ENCODE measurements around the gene CEMIP. TPM values are rescaled to one million over a fixed set of nuclear protein-coding genes. Genes with fewer than 3 reads are reported as not detected.

CEMIP gene
- total RNA-seq, 2 donors from 2014 or later, result 1.6 TPM; not detected in 1

GRCh38 chr15:80989518-80990478 is 210.6 kb downstream of the CEMIP start, which contains the start of gene MESD:
Gene MESD (minus strand): TSS chr15:80989819. CDS start chr15:80989791, 28 bp downstream.
- peak; percentile 98 for ATAC-seq
- H3K27ac ChIP-seq, result peak within 1 kb of the TSS; percentile 83 to 91 (median 88)
- intact Hi-C loops (cut with DNase I), result loop anchor here (10.0 kb wide), 1 partner anchor 275 kb away; no protein-coding TSS in a partner anchor
- peak; percentile 97 to 99 (median 99) for DNase-seq
- H3K36me3 ChIP-seq (replicated peaks in 1 of 2; ENCODE audit: insufficient read depth in 1 of 2, low read depth in 2 of 2), result no peaks in the 10 kb centered on the region
- no peaks in the 10 kb centered on the region for H3K9me3 ChIP-seq
- H3K27me3 ChIP-seq, result no peaks in the 10 kb centered on the region
- peaks cover 45% of the 10 kb centered on the region for H3K4me1 ChIP-seq
- WGBS, 2 donors, result 0% methylated on average over 18 to 63 of the region's 63 CpGs
- TF ChIP-seq, protein P1, sequence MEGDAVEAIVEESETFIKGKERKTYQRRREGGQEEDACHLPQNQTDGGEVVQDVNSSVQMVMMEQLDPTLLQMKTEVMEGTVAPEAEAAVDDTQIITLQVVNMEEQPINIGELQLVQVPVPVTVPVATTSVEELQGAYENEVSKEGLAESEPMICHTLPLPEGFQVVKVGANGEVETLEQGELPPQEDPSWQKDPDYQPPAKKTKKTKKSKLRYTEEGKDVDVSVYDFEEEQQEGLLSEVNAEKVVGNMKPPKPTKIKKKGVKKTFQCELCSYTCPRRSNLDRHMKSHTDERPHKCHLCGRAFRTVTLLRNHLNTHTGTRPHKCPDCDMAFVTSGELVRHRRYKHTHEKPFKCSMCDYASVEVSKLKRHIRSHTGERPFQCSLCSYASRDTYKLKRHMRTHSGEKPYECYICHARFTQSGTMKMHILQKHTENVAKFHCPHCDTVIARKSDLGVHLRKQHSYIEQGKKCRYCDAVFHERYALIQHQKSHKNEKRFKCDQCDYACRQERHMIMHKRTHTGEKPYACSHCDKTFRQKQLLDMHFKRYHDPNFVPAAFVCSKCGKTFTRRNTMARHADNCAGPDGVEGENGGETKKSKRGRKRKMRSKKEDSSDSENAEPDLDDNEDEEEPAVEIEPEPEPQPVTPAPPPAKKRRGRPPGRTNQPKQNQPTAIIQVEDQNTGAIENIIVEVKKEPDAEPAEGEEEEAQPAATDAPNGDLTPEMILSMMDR (IDR thresholded peaks at IDR 0.05), result no peak
- peak; percentile 88 to 94 (median 93) for TF ChIP-seq POLR2A (IDR thresholded peaks at IDR 0.05)
- peak within 1 kb of the TSS; percentile 92 to 94 for H3K4me3 ChIP-seq

GRCh38 chr15:80990955-80991354 is 211.8 kb downstream of the CEMIP start:
- H3K27ac ChIP-seq, result peak overlapping the region in 3 of 4 donors; percentile 87 to 91 (median 89)
- no peaks in the 10 kb centered on the region for H3K36me3 ChIP-seq (replicated peaks in 1 of 2; ENCODE audit: insufficient read depth in 1 of 2, low read depth in 2 of 2)
- ATAC-seq, result no peak
- intact Hi-C loops (cut with DNase I), result no loop called here
- no peaks in the 10 kb centered on the region for H3K9me3 ChIP-seq
- peaks cover 45% of the 10 kb centered on the region for H3K4me1 ChIP-seq
- no peak for DNase-seq
- WGBS, 2 donors, result 85 to 88% methylated on average over 1 of the region's 1 CpG
- H3K4me3 ChIP-seq, result no peak overlapping the region
- no peak for TF ChIP-seq POLR2A (IDR thresholded peaks at IDR 0.05)
- no peaks in the 10 kb centered on the region for H3K27me3 ChIP-seq

- H3K36me3 ChIP-seq (replicated peaks in 1 of 2; ENCODE audit: insufficient read depth in 1 of 2, low read depth in 2 of 2), result no peaks in the 10 kb centered on the region
- H3K27me3 ChIP-seq, result no peaks in the 10 kb centered on the region
- intact Hi-C loops (cut with DNase I), result no loop called here
- DNase-seq, result peak; percentile 44 to 75 (median 64)
- 62 to 66% methylated on average over 5 of the region's 5 CpGs for WGBS, 2 donors
- TF ChIP-seq POLR2A (IDR thresholded peaks at IDR 0.05), result no peak
- TF ChIP-seq, protein P1 (IDR thresholded peaks at IDR 0.05), result peak in 1 of 7 experiments; percentile 30
- no peaks in the 10 kb centered on the region for H3K9me3 ChIP-seq
- H3K4me3 ChIP-seq, result no peak overlapping the region
- peaks cover 43% of the 10 kb centered on the region for H3K4me1 ChIP-seq
- peak overlapping the region in 3 of 4 donors; percentile 87 to 91 (median 89) for H3K27ac ChIP-seq
- peak; percentile 21 for ATAC-seq
Measured at GRCh38 chr15:80991421-80991820, 212.3 kb downstream of the CEMIP start.

DNA sequence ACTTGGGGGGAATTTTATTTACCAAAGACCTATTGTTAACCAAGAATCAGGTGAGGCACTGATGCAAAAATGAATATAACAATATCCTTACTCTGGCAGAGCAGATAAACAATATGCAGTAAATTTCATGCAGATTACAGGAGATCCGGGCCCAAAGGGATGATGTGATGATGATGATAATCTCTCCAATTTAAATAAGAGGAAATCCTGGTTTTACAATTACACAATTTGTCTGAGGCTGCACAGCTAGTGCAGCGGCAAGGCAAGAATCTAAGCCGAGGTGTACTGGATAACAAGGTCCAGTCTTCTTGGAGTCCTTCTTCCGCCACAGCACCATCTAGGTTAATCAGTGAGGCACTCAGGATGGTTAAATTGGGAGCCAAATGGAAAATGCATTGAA is 212.8 kb downstream of the CEMIP start:
- intact Hi-C loops (cut with DNase I), result no loop called here
- Histone ChIP-seq H3K27me3 (no peaks in the 10 kb centered on the region), H3K4me1 (peaks cover 37% of the 10 kb centered on the region), H3K9me3 (no peaks in the 10 kb centered on the region), H3K4me3 (no peak overlapping the region), H3K36me3 (replicated peaks in 1 of 2; ENCODE audit: insufficient read depth in 1 of 2, low read depth in 2 of 2) (no peaks in the 10 kb centered on the region), H3K27ac (peak overlapping the region in 1 of 4 donors; percentile 20)
- 66 to 83% methylated on average over 4 of the region's 4 CpGs for WGBS, 2 donors
- ATAC-seq (no peak), DNase-seq (no peak)
- TF ChIP-seq, protein P1 (IDR thresholded peaks at IDR 0.05), result no peak
- no peak for TF ChIP-seq POLR2A (IDR thresholded peaks at IDR 0.05)

- 93 to 94% methylated on average over 1 of the region's 1 CpG for WGBS, 2 donors
- ATAC-seq (no peak), DNase-seq (no peak)
- Histone ChIP-seq H3K27me3 (no peaks in the 10 kb centered on the region), H3K4me3 (no peak overlapping the region), H3K9me3 (no peaks in the 10 kb centered on the region), H3K36me3 (replicated peaks in 1 of 2; ENCODE audit: insufficient read depth in 1 of 2, low read depth in 2 of 2) (no peaks in the 10 kb centered on the region), H3K4me1 (peaks cover 33% of the 10 kb centered on the region), H3K27ac (no peak overlapping the region)
- intact Hi-C loops (cut with DNase I), result no loop called here
- TF ChIP-seq POLR2A (IDR thresholded peaks at IDR 0.05), result no peak
- TF ChIP-seq, protein P1 (IDR thresholded peaks at IDR 0.05), result no peak
Measured at GRCh38 chr15:80992441-80992840, 213.3 kb downstream of the CEMIP start.
